Kidney epithelial cell (primary cell): ENCODE measurements around the gene SPATA45. TPM values are rescaled to one million over a fixed set of nuclear protein-coding genes. Genes with fewer than 3 reads are reported as not detected.
"Not testable (repeated sequence)": the region's sequence is repeated elsewhere in the genome, so short reads cannot be mapped to it uniquely, and the experiment has no call there.

ENCODE experiments used
- DNase-seq: peaks from one replicate; pipeline ENCODE4 v3.0.0-alpha.2; 2010; ENCODE audit warnings: low read depth
- H3K27me3 ChIP-seq: 2 replicates; pipeline ENCODE4 v1.6.0; 2011; ENCODE audit warnings: low read length; ENCODE audit not compliant: control insufficient read depth, insufficient read depth
- H3K36me3 ChIP-seq: 2 replicates; pipeline ENCODE4 v1.5.1; 2011; ENCODE audit warnings: low read length; ENCODE audit not compliant: control insufficient read depth, insufficient read depth
- H3K4me3 ChIP-seq: 2 replicates; pipeline ENCODE4 v1.5.1; 2011; ENCODE audit warnings: low read depth, mild to moderate bottlenecking, control low read depth, low read length
- CTCF ChIP-seq: IDR thresholded peaks from 2 replicates; pipeline ENCODE4 v1.5.1; 2011; ENCODE audit warnings: mild to moderate bottlenecking, moderate library complexity, low read length, control low read depth, inconsistent platforms; ENCODE audit not compliant: insufficient read depth, poor library complexity, severe bottlenecking
- total RNA-seq: library from RNA; depleted of rRNA; stranded (reverse); fragments of >200 nt; gene quantifications from 2 replicates; pipeline ENCODE4 v1.2.3, GENCODE V29; 2015

The SPATA45 gene
- total RNA-seq, 1 donor from 2014 or later: not detected

DNA sequence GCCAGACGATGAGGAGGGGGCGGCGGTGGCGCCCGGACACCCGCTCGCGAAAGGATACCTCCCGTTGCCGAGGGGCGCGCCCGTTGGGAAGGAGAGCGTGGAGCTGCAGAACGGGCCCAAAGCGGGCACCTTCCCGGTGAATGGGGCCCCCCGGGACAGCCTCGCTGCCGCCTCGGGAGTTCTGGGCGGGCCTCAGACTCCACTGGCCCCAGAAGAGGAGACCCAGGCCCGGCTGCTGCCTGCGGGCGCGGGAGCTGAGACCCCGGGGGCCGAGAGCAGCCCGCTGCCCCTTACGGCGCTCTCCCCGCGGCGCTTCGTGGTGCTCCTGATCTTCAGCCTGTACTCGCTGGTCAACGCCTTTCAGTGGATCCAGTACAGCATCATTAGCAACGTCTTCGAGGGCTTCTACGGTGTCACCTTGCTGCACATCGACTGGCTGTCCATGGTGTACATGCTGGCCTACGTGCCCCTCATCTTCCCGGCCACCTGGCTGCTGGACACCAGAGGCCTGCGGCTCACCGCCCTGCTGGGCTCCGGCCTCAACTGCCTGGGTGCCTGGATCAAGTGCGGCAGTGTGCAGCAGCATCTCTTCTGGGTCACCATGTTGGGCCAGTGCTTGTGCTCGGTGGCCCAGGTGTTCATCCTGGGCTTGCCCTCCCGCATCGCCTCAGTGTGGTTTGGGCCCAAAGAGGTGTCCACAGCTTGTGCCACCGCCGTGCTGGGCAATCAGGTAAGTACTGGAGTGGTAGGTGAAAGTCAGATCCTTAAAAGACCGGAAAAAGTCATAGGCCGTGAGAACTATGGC lies 11.2 kb upstream of the SPATA45 start:
- H3K4me3 ChIP-seq: peak overlapping the region; percentile 88
- DNase-seq: peak; percentile 7
- TF ChIP-seq CTCF: no peak
- H3K27me3 ChIP-seq: no peaks in the 10 kb centered on the region
- H3K36me3 ChIP-seq: no peaks in the 10 kb centered on the region

GRCh38 chr1:212857992-212858460 lies 10.6 kb upstream of the SPATA45 start, which contains the start of gene FLVCR1:
TSS of gene FLVCR1 (plus strand) at chr1:212858275. CDS start at chr1:212858453, 178 bp downstream.
- Histone ChIP-seq H3K27me3 (no peaks in the 10 kb centered on the region), H3K36me3 (no peaks in the 10 kb centered on the region), H3K4me3 (peak within 1 kb of the TSS; percentile 88)
- DNase-seq: peak; percentile 86
- TF ChIP-seq CTCF: no peak

DNA sequence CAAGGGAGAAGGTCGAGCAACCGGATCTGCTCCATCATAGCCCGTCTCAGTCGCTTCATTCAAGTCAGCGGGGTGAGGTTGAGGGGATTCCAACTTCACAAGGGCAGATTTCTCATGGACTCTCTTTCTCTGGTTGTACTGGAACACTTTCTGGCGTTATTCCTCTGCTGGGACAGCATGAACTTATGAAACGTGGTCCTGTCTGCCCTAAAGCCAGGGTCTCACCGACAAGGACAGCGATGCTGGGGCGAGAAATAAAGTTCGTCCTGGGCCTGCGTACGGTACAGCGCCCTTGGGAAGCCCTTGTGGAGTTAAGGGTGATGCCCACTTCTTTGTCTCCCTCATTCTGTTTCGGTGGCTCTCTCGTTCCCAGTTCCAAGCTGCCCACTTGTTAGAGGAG lies 9.3 kb upstream of the SPATA45 start:
- TF ChIP-seq CTCF: no peak
- no peaks in the 10 kb centered on the region for H3K36me3 ChIP-seq
- no peak overlapping the region for H3K4me3 ChIP-seq
- no peak for DNase-seq
- H3K27me3 ChIP-seq: no peaks in the 10 kb centered on the region

DNA sequence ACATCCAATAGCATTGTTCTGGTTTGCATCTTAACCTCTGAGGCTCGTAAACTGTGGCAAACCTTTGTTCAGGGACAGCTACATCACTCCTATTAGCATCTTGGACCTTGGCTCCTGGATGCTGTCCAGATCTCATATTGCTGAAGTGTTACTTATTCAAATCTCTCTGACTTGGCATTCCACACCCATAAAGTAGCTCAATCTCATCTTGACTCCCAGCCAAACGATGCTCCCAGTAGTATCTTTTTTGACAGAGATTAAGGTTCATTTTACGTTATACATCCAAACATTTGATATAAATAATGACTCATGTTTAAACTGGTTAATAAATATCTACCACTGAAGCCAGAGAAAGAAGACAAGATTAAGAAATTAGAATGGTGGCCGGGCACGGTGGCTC lies 6.2 kb upstream of the SPATA45 start:
- H3K36me3 ChIP-seq: no peaks in the 10 kb centered on the region
- no peak overlapping the region for H3K4me3 ChIP-seq
- H3K27me3 ChIP-seq: no peaks in the 10 kb centered on the region
- no peak for TF ChIP-seq CTCF
- no peak for DNase-seq

DNA sequence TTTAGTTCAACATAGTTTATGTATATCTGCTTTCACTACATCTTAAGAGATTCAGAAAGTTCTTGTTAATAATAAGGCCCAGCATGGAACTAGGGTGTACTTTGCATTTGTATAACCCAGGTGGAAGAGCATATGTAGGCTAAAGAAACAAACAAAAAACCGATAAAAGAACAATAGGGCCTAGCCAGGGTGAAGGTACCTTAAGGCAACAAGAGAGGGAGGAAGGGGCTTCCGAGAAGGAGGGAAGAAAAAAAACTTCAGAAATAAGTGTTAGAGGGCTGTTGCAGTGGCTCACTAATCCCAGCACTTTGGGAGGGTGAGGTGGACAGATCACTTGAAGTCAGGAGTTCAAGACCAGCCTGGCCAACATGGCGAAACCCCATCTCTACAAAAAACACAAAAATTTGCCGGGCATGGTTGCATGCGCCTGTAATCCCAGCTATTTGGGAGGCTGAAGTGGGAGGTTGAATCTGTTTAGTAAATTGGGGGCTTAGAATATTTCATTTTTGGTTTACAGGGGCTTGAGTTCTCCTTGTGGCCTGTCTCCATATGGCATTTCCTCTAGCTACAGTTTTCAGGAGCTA lies 4.7 kb upstream of the SPATA45 start:
- H3K27me3 ChIP-seq: no peaks in the 10 kb centered on the region
- DNase-seq: no peak
- H3K4me3 ChIP-seq: no peak overlapping the region
- no peaks in the 10 kb centered on the region for H3K36me3 ChIP-seq
- TF ChIP-seq CTCF: no peak

GRCh38 chr1:212844521-212844920 lies 2.9 kb downstream of the SPATA45 start:
- H3K27me3 ChIP-seq, DNase-seq, H3K4me3 ChIP-seq, H3K36me3 ChIP-seq: not testable (repeated sequence)
